GM19467 (cell line): ENCODE data around the gene SEMA6D.

Experiments used
- ATAC-seq: cut with Tn5 transposase; IDR thresholded peaks from one replicate; pipeline ENCODE4 v1.9.1; 2021; ENCODE audit warnings: mild to moderate bottlenecking, moderate library complexity; ENCODE audit not compliant: unreplicated experiment

Gene SEMA6D

DNA sequence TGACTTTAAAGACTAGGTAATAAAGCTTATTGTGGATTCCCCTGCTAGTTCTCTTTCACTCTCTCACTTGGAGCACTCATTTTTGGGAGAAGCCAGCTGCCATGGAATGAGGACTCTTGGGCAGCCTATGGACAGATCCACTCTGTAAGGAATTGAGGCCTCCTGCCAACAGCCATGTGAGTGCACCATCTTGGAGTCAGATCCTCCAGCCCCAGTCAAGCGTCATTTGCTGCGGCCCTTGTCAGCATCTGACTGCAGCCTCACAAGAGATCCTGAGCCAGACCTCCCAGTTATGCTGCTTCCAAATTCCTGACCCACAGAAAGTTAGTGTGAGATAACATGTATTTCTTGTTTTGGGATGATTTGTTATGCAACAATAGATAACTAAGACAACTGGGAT, 101.9 kb downstream of the SEMA6D start:
- ATAC-seq = no peak

GRCh38 chr15:47820057-47820746, 102.9 kb downstream of the SEMA6D start:
- ATAC-seq = no peak

- ATAC-seq = no peak
These were observed 103.5 kb downstream of the SEMA6D start for GRCh38 chr15:47820747-47821319.

DNA sequence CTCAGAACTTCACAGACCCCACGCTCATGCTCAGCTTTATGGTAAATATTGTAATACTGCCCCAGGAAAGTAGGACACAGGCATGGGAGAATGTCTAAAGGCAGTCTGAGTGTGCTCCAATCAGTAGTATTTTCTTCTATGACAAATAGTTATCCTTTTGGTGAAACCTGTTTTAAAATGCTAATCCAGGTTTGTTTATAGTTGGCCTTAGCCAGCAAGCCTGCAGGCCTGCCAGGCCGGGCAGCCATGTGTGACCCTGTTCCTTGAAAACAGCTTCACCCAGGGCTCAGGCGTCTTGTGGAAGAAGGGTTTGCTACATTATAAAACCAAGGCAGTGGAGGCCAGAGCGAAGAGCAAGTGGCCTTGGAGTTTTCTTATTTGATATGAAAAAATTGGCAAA, 104.7 kb downstream of the SEMA6D start:
- no peak for ATAC-seq
